GM04504 (cell line): ENCODE measurements around the gene PLPP4.
"Not testable (repeated sequence)": the region's sequence is repeated elsewhere in the genome, so short reads cannot be mapped to it uniquely, and the experiment has no call there.

Source experiments
- DNase-seq: peaks from one replicate; pipeline ENCODE4 v3.0.0-alpha.2; 2012; ENCODE audit warnings: low read depth

PLPP4 gene

GRCh38 chr10:120486671-120487205 is 29.7 kb downstream of the PLPP4 start:
- DNase-seq = no peak

GRCh38 chr10:120490288-120490687 is 33.3 kb downstream of the PLPP4 start:
- DNase-seq = no peak

GRCh38 chr10:120492346-120492745 is 35.3 kb downstream of the PLPP4 start:
- no peak for DNase-seq

- no peak for DNase-seq
Observed at GRCh38 chr10:120493411-120494312, 36.6 kb downstream of the PLPP4 start.

GRCh38 chr10:120494313-120494710 is 37.3 kb downstream of the PLPP4 start:
- DNase-seq = no peak

- DNase-seq = no peak
Observed at GRCh38 chr10:120495226-120496009, 38.4 kb downstream of the PLPP4 start.

- no peak for DNase-seq
Observed at GRCh38 chr10:120499883-120500282, 42.9 kb downstream of the PLPP4 start.

GRCh38 chr10:120503689-120504088 is 46.7 kb downstream of the PLPP4 start:
- no peak for DNase-seq

GRCh38 chr10:120504227-120504626 is 47.2 kb downstream of the PLPP4 start:
- DNase-seq = not testable (repeated sequence)

GRCh38 chr10:120505056-120505455 is 48.0 kb downstream of the PLPP4 start:
- DNase-seq = no peak

- peak; percentile 40 for DNase-seq
Observed at GRCh38 chr10:120505866-120506265, 48.8 kb downstream of the PLPP4 start.

GRCh38 chr10:120506674-120507073 is 49.6 kb downstream of the PLPP4 start:
- peak; percentile 54 for DNase-seq

- DNase-seq = no peak
Observed at GRCh38 chr10:120507175-120507574, 50.1 kb downstream of the PLPP4 start.

GRCh38 chr10:120507651-120508050 is 50.6 kb downstream of the PLPP4 start:
- DNase-seq = no peak

GRCh38 chr10:120508393-120508792 is 51.4 kb downstream of the PLPP4 start:
- DNase-seq = peak; percentile 36

GRCh38 chr10:120508966-120509365 is 51.9 kb downstream of the PLPP4 start:
- DNase-seq = no peak

- no peak for DNase-seq
Observed at GRCh38 chr10:120511165-120511564, 54.1 kb downstream of the PLPP4 start.

GRCh38 chr10:120513307-120513796 is 56.3 kb downstream of the PLPP4 start:
- DNase-seq = no peak

- no peak for DNase-seq
Observed at GRCh38 chr10:120514035-120514620, 57.1 kb downstream of the PLPP4 start.

- no peak for DNase-seq
Observed at GRCh38 chr10:120514959-120515358, 57.9 kb downstream of the PLPP4 start.

- no peak for DNase-seq
Observed at GRCh38 chr10:120515741-120516140, 58.7 kb downstream of the PLPP4 start.

GRCh38 chr10:120516426-120516825 is 59.4 kb downstream of the PLPP4 start:
- no peak for DNase-seq
